Neural cell (in vitro differentiated cells): ENCODE results near the gene HSP90B1. TPM values are rescaled to one million over a fixed set of nuclear protein-coding genes. Genes with fewer than 3 reads are reported as not detected.

Experiments used
- H2AFZ ChIP-seq: fragments of 200-600, 300-800 bp; sonication (generic), shearing (Covaris generic); 2 replicates; pipeline ENCODE4 v1.6.0; 2014; ENCODE audit warnings: low read depth, mild to moderate bottlenecking, antibody characterized with exemption, low read length, moderate library complexity
- H3F3A ChIP-seq: fragments of 200-600 bp; shearing (Covaris generic); 2 replicates; pipeline ENCODE4 v1.6.1; 2016; ENCODE audit warnings: mild to moderate bottlenecking, moderate library complexity, mixed read lengths, antibody characterized with exemption, low read length; ENCODE audit not compliant: insufficient read depth, poor library complexity, severe bottlenecking
- H3K27ac ChIP-seq: fragments of 200-600, 300-800 bp; sonication (generic), shearing (Covaris generic); 2 replicates; pipeline ENCODE4 v1.5.1; 2014; ENCODE audit warnings: mild to moderate bottlenecking, low read length, moderate library complexity
- H3K27me3 ChIP-seq: fragments of 300-800, 200-600 bp; sonication (generic), shearing (Covaris generic); 2 replicates; pipeline ENCODE4 v1.6.0; 2014; ENCODE audit warnings: mild to moderate bottlenecking, low read depth, low read length, moderate library complexity; ENCODE audit not compliant: insufficient read depth
- H3K36me3 ChIP-seq: fragments of 300-800, 200-600 bp; sonication (generic), shearing (Covaris generic); 2 replicates; pipeline ENCODE4 v1.5.1; 2014; ENCODE audit warnings: mild to moderate bottlenecking, antibody characterized with exemption, low read length, moderate library complexity; ENCODE audit not compliant: insufficient read depth
- H3K4me2 ChIP-seq: fragments of 300-800, 200-600 bp; sonication (generic), shearing (Covaris generic); 2 replicates; pipeline ENCODE4 v1.6.0; 2014; ENCODE audit warnings: mild to moderate bottlenecking, low read length
- H3K4me3 ChIP-seq: fragments of 300-800, 200-600 bp; sonication (generic), shearing (Covaris generic); 2 replicates; pipeline ENCODE4 v1.5.1; 2014; ENCODE audit warnings: mild to moderate bottlenecking, low read length, moderate library complexity
- H3K79me2 ChIP-seq: fragments of 200-600 bp; shearing (Covaris generic); replicated peaks from 2 replicates; pipeline ENCODE4 v1.6.0; 2014; ENCODE audit warnings: mild to moderate bottlenecking, low read length, moderate library complexity; ENCODE audit not compliant: insufficient read depth
- H3K9ac ChIP-seq: fragments of 300-800, 200-600 bp; sonication (generic), shearing (Covaris generic); 2 replicates; pipeline ENCODE4 v1.6.1; 2016; ENCODE audit warnings: mild to moderate bottlenecking, low read length, mixed read lengths
- H3K9me2 ChIP-seq: fragments of 200-600 bp; shearing (Covaris generic); 2 replicates; pipeline ENCODE4 v1.6.1; 2016; ENCODE audit warnings: mild to moderate bottlenecking, low read length, mixed read lengths; ENCODE audit not compliant: insufficient read depth
- H3K9me3 ChIP-seq: fragments of 200-600, 300-800 bp; sonication (generic), shearing (Covaris generic); 2 replicates; pipeline ENCODE4 v1.6.1; 2016; ENCODE audit warnings: mild to moderate bottlenecking, mixed run types, low read length, moderate library complexity, mixed read lengths
- H4K20me1 ChIP-seq: fragments of 200-600 bp; shearing (Covaris generic); 2 replicates; pipeline ENCODE4 v1.6.1; 2016; ENCODE audit warnings: mild to moderate bottlenecking, mixed run types; ENCODE audit not compliant: insufficient read depth
- CTCF ChIP-seq: fragments of 450-650 bp; IDR thresholded peaks from 2 replicates; pipeline ENCODE4 v1.5.1; 2014; ENCODE audit warnings: antibody characterized with exemption, mild to moderate bottlenecking, moderate library complexity; ENCODE audit not compliant: poor library complexity, severe bottlenecking
- EP300 ChIP-seq: fragments of 450-650 bp; conservative IDR thresholded peaks from 2 replicates; pipeline ENCODE4 v1.6.1; 2014; ENCODE audit warnings: antibody characterized with exemption, mild to moderate bottlenecking, moderate library complexity; ENCODE audit not compliant: poor library complexity, severe bottlenecking
- EZH2 ChIP-seq: fragments of 200-600, 300-800 bp; shearing (Covaris generic), sonication (generic); IDR thresholded peaks from 2 replicates; pipeline ENCODE4 v1.6.1; 2014; ENCODE audit warnings: antibody characterized with exemption, low read length, borderline replicate concordance, mild to moderate bottlenecking; ENCODE audit not compliant: insufficient read depth, poor library complexity, severe bottlenecking
- MXI1 ChIP-seq: fragments of 450-650 bp; conservative IDR thresholded peaks from 2 replicates; pipeline ENCODE4 v1.6.1; 2014; ENCODE audit warnings: antibody characterized with exemption, mild to moderate bottlenecking; ENCODE audit not compliant: poor library complexity, severe bottlenecking
- POLR2AphosphoS5 ChIP-seq: IDR thresholded peaks from 2 replicates; pipeline ENCODE4 v1.6.1; 2012
- RAD21 ChIP-seq: fragments of 450-650 bp; conservative IDR thresholded peaks from 2 replicates; pipeline ENCODE4 v1.6.1; 2014; ENCODE audit warnings: antibody characterized with exemption, mild to moderate bottlenecking, moderate library complexity
- REST ChIP-seq: IDR thresholded peaks from 2 replicates; pipeline ENCODE4 v1.6.1; 2012; ENCODE audit warnings: borderline replicate concordance
- SMC3 ChIP-seq: fragments of 450-650 bp; conservative IDR thresholded peaks from 2 replicates; pipeline ENCODE4 v1.6.1; 2014; ENCODE audit warnings: antibody characterized with exemption, mild to moderate bottlenecking, moderate library complexity; ENCODE audit not compliant: poor library complexity
- TAF1 ChIP-seq: IDR thresholded peaks from 2 replicates; pipeline ENCODE4 v1.6.1; 2012; ENCODE audit warnings: low read depth
- polyA plus RNA-seq: library from polyadenylated mRNA; depleted of rRNA; stranded (reverse); fragments of >200 nt; gene quantifications from 2 replicates; pipeline ENCODE4 v1.2.3, GENCODE V29; 2014

The HSP90B1 gene
- polyA plus RNA-seq, 1 donor from 2014 or later = 242 TPM

- no peak overlapping the region for H3K4me2 ChIP-seq
- H3K9me2 ChIP-seq = no peaks in the 10 kb centered on the region
- no peak overlapping the region for H2AFZ ChIP-seq
- no peaks in the 10 kb centered on the region for H3K27me3 ChIP-seq
- H3K4me3 ChIP-seq = no peak overlapping the region
- no peaks in the 10 kb centered on the region for H3K9me3 ChIP-seq
- no peaks in the 10 kb centered on the region for H3K36me3 ChIP-seq
- TF ChIP-seq RAD21 = no peak
- no peak for TF ChIP-seq POLR2AphosphoS5
- TF ChIP-seq TAF1 = no peak
- H3K27ac ChIP-seq = no peak overlapping the region
- no peak overlapping the region for H3K9ac ChIP-seq
- H3K79me2 ChIP-seq = no peaks in the 10 kb centered on the region
- H4K20me1 ChIP-seq = no peaks in the 10 kb centered on the region
- no peaks in the 10 kb centered on the region for H3F3A ChIP-seq
Observed at GRCh38 chr12:103913100-103913499, 17.1 kb upstream of the HSP90B1 start.

- no peak overlapping the region for H3K4me3 ChIP-seq
- TF ChIP-seq TAF1 = no peak
- TF ChIP-seq EP300 = no peak
- TF ChIP-seq POLR2AphosphoS5 = no peak
- no peak for TF ChIP-seq REST
- TF ChIP-seq RAD21 = no peak
- TF ChIP-seq CTCF = no peak
- TF ChIP-seq MXI1 = no peak
- TF ChIP-seq EZH2 = no peak
- TF ChIP-seq SMC3 = no peak
- no peaks in the 10 kb centered on the region for H3K36me3 ChIP-seq
- no peak overlapping the region for H3K9ac ChIP-seq
- H3F3A ChIP-seq = no peaks in the 10 kb centered on the region
- no peak overlapping the region for H2AFZ ChIP-seq
- no peaks in the 10 kb centered on the region for H3K9me3 ChIP-seq
- no peaks in the 10 kb centered on the region for H3K27me3 ChIP-seq
- H3K27ac ChIP-seq = no peak overlapping the region
- H3K79me2 ChIP-seq = no peaks in the 10 kb centered on the region
- H3K4me2 ChIP-seq = no peak overlapping the region
- H4K20me1 ChIP-seq = no peaks in the 10 kb centered on the region
- no peaks in the 10 kb centered on the region for H3K9me2 ChIP-seq
Observed at GRCh38 chr12:103915306-103915705, 14.9 kb upstream of the HSP90B1 start.

GRCh38 chr12:103917873-103918272 is 12.3 kb upstream of the HSP90B1 start:
- no peak overlapping the region for H2AFZ ChIP-seq
- no peaks in the 10 kb centered on the region for H3F3A ChIP-seq
- no peak overlapping the region for H3K4me2 ChIP-seq
- no peaks in the 10 kb centered on the region for H3K9me2 ChIP-seq
- TF ChIP-seq EZH2 (no peak), RAD21 (no peak), POLR2AphosphoS5 (no peak), REST (no peak), TAF1 (no peak), CTCF (no peak)
- no peak overlapping the region for H3K4me3 ChIP-seq
- H3K36me3 ChIP-seq = no peaks in the 10 kb centered on the region
- H3K9ac ChIP-seq = no peak overlapping the region
- H4K20me1 ChIP-seq = no peaks in the 10 kb centered on the region
- no peaks in the 10 kb centered on the region for H3K27me3 ChIP-seq
- no peaks in the 10 kb centered on the region for H3K9me3 ChIP-seq
- H3K27ac ChIP-seq = no peak overlapping the region
- no peaks in the 10 kb centered on the region for H3K79me2 ChIP-seq
